GM12892 (cell line): ENCODE results near the gene DDX3X.

Experiments
- POLR2A ChIP-seq: IDR thresholded peaks from 2 replicates; pipeline ENCODE4 v1.6.1; 2011; ENCODE audit warnings: low read depth, low read length, control low read depth
- POLR2AphosphoS5 ChIP-seq: IDR thresholded peaks from 2 replicates; pipeline ENCODE4 v1.6.1; 2011; ENCODE audit warnings: low read depth, low read length, control low read depth

DNA sequence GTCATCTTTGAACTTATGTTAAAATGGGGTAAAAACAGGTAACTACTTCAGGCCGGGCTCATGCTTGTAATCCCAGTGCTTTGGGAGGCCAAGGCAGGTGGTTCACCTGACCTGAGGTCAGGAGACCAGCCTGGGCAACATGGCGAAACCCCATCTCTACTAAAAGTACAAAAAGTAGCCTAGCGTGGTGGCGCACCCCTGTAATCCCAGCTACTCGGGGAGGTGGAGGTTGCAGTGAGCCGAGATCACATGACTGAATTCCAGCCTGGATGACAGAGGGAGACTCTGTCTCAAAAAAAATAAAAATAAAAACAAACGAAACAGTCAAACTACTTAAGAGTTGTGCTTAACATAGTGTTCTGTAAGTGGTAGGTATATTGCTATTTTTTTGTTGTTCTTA is 2.5 kb downstream of the DDX3X start:
- TF ChIP-seq POLR2A = no peak
- TF ChIP-seq POLR2AphosphoS5 = no peak
